Bronchial epithelial cell (primary cell): ENCODE results near the gene LUZP1. TPM values are rescaled to one million over a fixed set of nuclear protein-coding genes. Genes with fewer than 3 reads are reported as not detected.
A peak's percentile ranks its signal among the peaks of the same experiment; 100 is the strongest.

Source experiments
- DNase-seq: peaks from one replicate; pipeline ENCODE4 v3.0.0-alpha.2; 2010; ENCODE audit warnings: low read depth
- FAIRE-seq: peaks from 2 replicates; lab custom pipeline; 2011; peaks lifted over from hg19 to GRCh38; lab: Jason Lieb, UNC
- H3K27me3 ChIP-seq: 2 replicates; pipeline ENCODE4 v1.5.1; 2011; ENCODE audit warnings: low read length; ENCODE audit not compliant: control insufficient read depth, insufficient read depth
- H3K36me3 ChIP-seq: 2 replicates; pipeline ENCODE4 v1.5.1; 2011; ENCODE audit warnings: low read length; ENCODE audit not compliant: control insufficient read depth, insufficient read depth
- H3K4me3 ChIP-seq: 2 replicates; pipeline ENCODE4 v1.5.1; 2011; ENCODE audit warnings: mild to moderate bottlenecking, low read depth, low read length, control low read depth
- CTCF ChIP-seq: IDR thresholded peaks from 2 replicates; pipeline ENCODE4 v1.5.1; 2011; ENCODE audit warnings: mild to moderate bottlenecking, moderate library complexity, low read length, control low read depth, inconsistent platforms; ENCODE audit not compliant: insufficient read depth, severe bottlenecking
- total RNA-seq: library from RNA; depleted of rRNA; stranded (reverse); fragments of >200 nt; gene quantifications from 2 replicates; pipeline ENCODE4 v1.2.1, GENCODE V29; 2014

The LUZP1 gene
- total RNA-seq, 1 donor from 2014 or later = 17.6 TPM

- FAIRE-seq (no peak), DNase-seq (peak; percentile 60)
- H3K27me3 ChIP-seq = no peaks in the 10 kb centered on the region
- H3K36me3 ChIP-seq = no peaks in the 10 kb centered on the region
- H3K4me3 ChIP-seq = no peak overlapping the region
- TF ChIP-seq CTCF = no peak
Measured at GRCh38 chr1:23202263-23202749, 33.6 kb upstream of the LUZP1 start.

- FAIRE-seq (no peak), DNase-seq (no peak)
- no peaks in the 10 kb centered on the region for H3K27me3 ChIP-seq
- no peak overlapping the region for H3K4me3 ChIP-seq
- TF ChIP-seq CTCF = no peak
- no peaks in the 10 kb centered on the region for H3K36me3 ChIP-seq
Measured at GRCh38 chr1:23200883-23201282, 32.2 kb upstream of the LUZP1 start.

- FAIRE-seq (no peak), DNase-seq (peak; percentile 96)
- Histone ChIP-seq H3K4me3 (no peak overlapping the region), H3K36me3 (no peaks in the 10 kb centered on the region), H3K27me3 (no peaks in the 10 kb centered on the region)
- TF ChIP-seq CTCF = no peak
Measured at GRCh38 chr1:23198373-23198772, 29.7 kb upstream of the LUZP1 start.

- H3K27me3 ChIP-seq = no peaks in the 10 kb centered on the region
- no peak for TF ChIP-seq CTCF
- peak; percentile 99 for DNase-seq
- FAIRE-seq = no peak
- no peaks in the 10 kb centered on the region for H3K36me3 ChIP-seq
- no peak overlapping the region for H3K4me3 ChIP-seq
Measured at GRCh38 chr1:23196627-23197328, 28.1 kb upstream of the LUZP1 start.

GRCh38 chr1:23194119-23194984 lies 25.7 kb upstream of the LUZP1 start:
- DNase-seq (peak; percentile 68), FAIRE-seq (no peak)
- Histone ChIP-seq H3K36me3 (no peaks in the 10 kb centered on the region), H3K4me3 (no peak overlapping the region), H3K27me3 (no peaks in the 10 kb centered on the region)
- no peak for TF ChIP-seq CTCF
